IMR-90 (cell line): ENCODE measurements around the gene GRIN1. TPM values are rescaled to one million over a fixed set of nuclear protein-coding genes. Genes with fewer than 3 reads are reported as not detected.

Experiments
- ATAC-seq: fragments of 200-7000 bp; cut with Tn5 transposase; 2 replicates; pipeline ENCODE4 v1.9.1; 2020; ENCODE audit warnings: low read depth, mild to moderate bottlenecking, moderate library complexity
- BruUV-seq: library from RNA; stranded (reverse); fragments of 400-500 nt; replicated peaks from 2 replicates; lab custom pipeline; 2021; lab: Mats Ljungman, UMichigan
- CTCF ChIA-PET: fragments of 300-600 bp; formaldehyde crosslinking; extraction: SDS; loops from one replicate; lab custom pipeline; 2021; ENCODE audit warnings: antibody characterized with exemption; lab: Yijun Ruan, JAX
- POLR2A ChIA-PET: fragments of 300-600 bp; sonication (Branson Sonifier 250); formaldehyde crosslinking; loops from one replicate; lab custom pipeline; 2022; ENCODE audit warnings: antibody characterized with exemption; ENCODE audit not compliant: unreplicated experiment; lab: Charles Lee
- DNase-seq: peaks from one replicate; pipeline ENCODE4 v3.0.0; 2013
- H2AFZ ChIP-seq: replicated peaks from 2 replicates; pipeline ENCODE3; 2013; ENCODE audit warnings: low read length, mild to moderate bottlenecking; ENCODE audit not compliant: poor library complexity
- H2AK5ac ChIP-seq: 2 replicates; pipeline ENCODE4 v1.6.1; 2013; ENCODE audit warnings: low read depth, low read length, inconsistent platforms
- H2AK9ac ChIP-seq: replicated peaks from 2 replicates; pipeline ENCODE3; 2013; ENCODE audit warnings: mild to moderate bottlenecking, low read depth, low read length, moderate library complexity; ENCODE audit not compliant: poor library complexity
- H2BK120ac ChIP-seq: 2 replicates; pipeline ENCODE4 v1.6.1; 2013; ENCODE audit warnings: low read depth, low read length, inconsistent platforms
- H2BK15ac ChIP-seq: 3 replicates; pipeline ENCODE4 v1.6.1; 2013; ENCODE audit warnings: low read depth, low read length, inconsistent platforms
- H2BK20ac ChIP-seq: 2 replicates; pipeline ENCODE4 v1.6.1; 2013; ENCODE audit warnings: low read depth, mild to moderate bottlenecking, inconsistent platforms, low read length, moderate library complexity
- H2BK5ac ChIP-seq: 2 replicates; pipeline ENCODE4 v1.6.1; 2013; ENCODE audit warnings: mild to moderate bottlenecking, low read depth, low read length, inconsistent platforms; ENCODE audit not compliant: poor library complexity, severe bottlenecking
- H3K14ac ChIP-seq: replicated peaks from 2 replicates; pipeline ENCODE4 v1.6.1; 2013; ENCODE audit warnings: low read depth, low read length, inconsistent platforms
- H3K18ac ChIP-seq: 2 replicates; pipeline ENCODE4 v1.6.1; 2013; ENCODE audit warnings: low read depth, low read length, control low read depth
- H3K23ac ChIP-seq: 2 replicates; pipeline ENCODE4 v1.6.1; 2013; ENCODE audit warnings: low read depth, low read length, inconsistent platforms
- H3K27ac ChIP-seq: 2 replicates; pipeline ENCODE4 v1.5.1; 2013; ENCODE audit warnings: mild to moderate bottlenecking, control low read depth, low read length; ENCODE audit not compliant: insufficient read depth
- H3K27me3 ChIP-seq: 2 replicates; pipeline ENCODE4 v1.6.1; 2013; ENCODE audit warnings: low read length; ENCODE audit not compliant: control insufficient read depth, insufficient read depth
- H3K36me3 ChIP-seq: 2 replicates; pipeline ENCODE4 v1.6.1; 2013; ENCODE audit warnings: low read length, mixed read lengths; ENCODE audit not compliant: control insufficient read depth, insufficient read depth
- H3K4ac ChIP-seq: 2 replicates; pipeline ENCODE4 v1.6.1; 2013; ENCODE audit warnings: low read depth, low read length, inconsistent platforms
- H3K4me1 ChIP-seq: 2 replicates; pipeline ENCODE4 v1.6.1; 2013; ENCODE audit warnings: low read length, mixed read lengths; ENCODE audit not compliant: control insufficient read depth, insufficient read depth
- H3K4me2 ChIP-seq: 2 replicates; pipeline ENCODE4 v1.6.1; 2013; ENCODE audit warnings: low read depth, mild to moderate bottlenecking, control low read depth, low read length, moderate library complexity
- H3K4me3 ChIP-seq: 2 replicates; pipeline ENCODE4 v1.5.1; 2013; ENCODE audit warnings: low read depth, mild to moderate bottlenecking, control low read depth, low read length, moderate library complexity; ENCODE audit not compliant: insufficient read depth
- H3K56ac ChIP-seq: 2 replicates; pipeline ENCODE4 v1.6.1; 2013; ENCODE audit warnings: low read length, inconsistent platforms; ENCODE audit not compliant: insufficient read depth; ENCODE audit errors: extremely low read depth
- H3K79me1 ChIP-seq, 2 experiments: 2 replicates each; pipeline ENCODE4 v1.6.1; 2013; ENCODE audit warnings: low read length in 2 of 2, inconsistent platforms in 1 of 2, low read depth in 1 of 2
- H3K9ac ChIP-seq: 2 replicates; pipeline ENCODE4 v1.6.1; 2013; ENCODE audit warnings: low read depth, low read length, control low read depth
- H3K9me1 ChIP-seq: 2 replicates; pipeline ENCODE4 v1.6.1; 2013; ENCODE audit warnings: low read length, inconsistent platforms; ENCODE audit not compliant: insufficient read depth
- H3K9me3 ChIP-seq: 2 replicates; pipeline ENCODE4 v1.6.1; 2013; ENCODE audit warnings: low read length; ENCODE audit not compliant: control insufficient read depth, insufficient read depth
- H4K20me1 ChIP-seq: 2 replicates; pipeline ENCODE4 v1.6.1; 2013; ENCODE audit warnings: low read length, inconsistent platforms; ENCODE audit not compliant: insufficient read depth
- H4K5ac ChIP-seq: 2 replicates; pipeline ENCODE4 v1.6.1; 2013; ENCODE audit warnings: mild to moderate bottlenecking, low read depth, low read length, control low read depth
- H4K8ac ChIP-seq, 2 experiments: 2 replicates each; pipeline ENCODE4 v1.6.1; 2013; ENCODE audit warnings: low read depth in 2 of 2, low read length in 2 of 2, control low read depth in 1 of 2, inconsistent platforms in 1 of 2
- H4K91ac ChIP-seq: 2 replicates; pipeline ENCODE4 v1.6.1; 2013; ENCODE audit warnings: low read depth, low read length, inconsistent platforms; ENCODE audit not compliant: insufficient read depth
- NFE2L2 ChIP-seq: fragments of 150-350 bp; IDR thresholded peaks from 2 replicates; pipeline ENCODE4 v1.6.1; 2016; ENCODE audit warnings: low read depth, mild to moderate bottlenecking, low read length
- SMC3 ChIP-seq: fragments of 150-350 bp; IDR thresholded peaks from 2 replicates; pipeline ENCODE4 v1.6.1; 2016; ENCODE audit warnings: low read depth, mild to moderate bottlenecking, antibody characterized with exemption, low read length, moderate library complexity
- WGBS, 2 experiments: methylation state at CpG; one replicate each; pipeline versions ENCODE4 v1.1.5 to v1.1.7; 2013; ENCODE audit warnings: missing lambda C conversion rate in 2 of 2; ENCODE audit not compliant: insufficient read length in 1 of 2; ENCODE audit errors: extremely low coverage in 2 of 2; 5-methylcytosine and 5-hydroxymethylcytosine counted together
- dilution Hi-C: fragments of 300-500 bp; cut with HindIII; formaldehyde crosslinking; loops from one replicate; pipeline ENCODE4 v1.14.3; 2018; ENCODE audit warnings: low sequenced_read_pairs; ENCODE audit not compliant: unreplicated experiment
- in situ Hi-C: fragments of 300-500 bp; cut with MboI; formaldehyde crosslinking; loops from 3 replicates; pipeline ENCODE4 v1.14.3; 2019; ENCODE audit warnings: low sequenced_read_pairs, inconsistent platforms, mixed read lengths
- intact Hi-C: fragments of 100-400 bp; cut with micrococcal nuclease; formaldehyde crosslinking; loops from 2 replicates; pipeline ENCODE4 v1.10.0; 2022
- polyA plus RNA-seq, 3 experiments: library from polyadenylated mRNA; depleted of rRNA; stranded (reverse); fragments of >200 nt; gene quantifications; 2 replicates each; pipeline ENCODE4 v1.2.3, GENCODE V29; 2012; ENCODE audit warnings: low replicate concordance in 1 of 3
- total RNA-seq: library from RNA; depleted of rRNA; stranded (reverse); fragments of >200 nt; gene quantifications from 2 replicates; pipeline ENCODE4 v1.2.3, GENCODE V29; 2012

The GRIN1 gene
- total and polyA plus RNA-seq, 2 of the 4 experiments (the other 2 are of a cell fraction): 0.09 TPM; not detected in 1

DNA sequence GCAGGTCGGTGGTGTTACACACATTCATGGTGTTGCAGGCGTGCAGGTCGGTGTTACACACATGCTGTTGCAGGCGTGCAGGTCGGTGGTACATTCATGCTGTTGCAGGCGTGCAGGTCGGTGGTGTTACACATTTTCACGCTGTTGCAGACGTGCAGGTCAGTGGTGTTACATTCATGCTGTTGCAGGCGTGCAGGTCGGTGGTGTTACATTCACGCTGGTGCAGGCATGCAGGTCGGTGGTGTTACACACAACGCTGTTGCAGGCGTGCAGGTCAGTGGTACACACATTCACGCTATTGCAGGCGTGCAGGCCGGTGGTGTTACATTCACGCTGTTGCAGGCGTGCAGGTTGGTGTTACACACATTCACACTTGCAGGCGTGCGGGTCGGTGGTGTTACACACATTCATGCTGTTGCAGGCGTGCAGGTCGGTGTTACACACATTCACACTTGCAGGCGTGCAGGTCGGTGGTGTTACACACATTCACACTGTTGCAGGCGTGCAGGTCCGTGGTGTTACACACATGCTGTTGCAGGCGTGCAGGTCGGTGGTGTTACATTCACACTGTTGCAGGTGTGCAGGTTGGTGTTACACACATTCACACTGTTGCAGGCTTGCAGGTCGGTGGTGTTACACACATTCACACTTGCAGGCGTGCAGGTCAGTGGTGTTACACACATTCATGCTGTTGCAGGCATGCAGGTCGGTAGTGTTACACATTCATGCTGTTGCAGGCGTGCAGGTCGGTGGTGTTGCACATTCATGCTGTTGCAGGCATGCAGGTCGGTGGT, 35.6 kb upstream of the GRIN1 start:
- no TSS peak for BruUV-seq
- Histone ChIP-seq H2BK20ac (no peak overlapping the region), H2BK5ac (no peak overlapping the region), H2BK120ac (no peak overlapping the region), H3K18ac (no peak overlapping the region), H3K56ac (no peak overlapping the region), H2AK5ac (no peak overlapping the region), H4K91ac (no peak overlapping the region), H3K79me1 (peaks cover 0 to 23% of the 10 kb centered on the region in 2 experiments; a peak in 3 of 4 replicates), H3K9me1 (peaks cover 2% of the 10 kb centered on the region; the same call in 1 of the 2 replicates), H3K4me1 (no peaks in the 10 kb centered on the region), H3K14ac (no peak overlapping the region), H3K27me3 (no peaks in the 10 kb centered on the region), H2AFZ (no peak overlapping the region), H3K27ac (no peak overlapping the region), H3K4me2 (no peak overlapping the region), H3K23ac (no peak overlapping the region), H4K20me1 (peaks cover 5% of the 10 kb centered on the region), H2BK15ac (no peak overlapping the region), H3K4me3 (no peak overlapping the region), H4K5ac (no peak overlapping the region), H2AK9ac (no peak overlapping the region), H3K4ac (no peak overlapping the region), H3K9me3 (no peaks in the 10 kb centered on the region; the same call in 1 of the 2 replicates), H3K36me3 (peaks cover 74% of the 10 kb centered on the region), H4K8ac (no peak overlapping the region), H3K9ac (no peak overlapping the region)
- 93% methylated on average over 37 of the region's 37 CpGs; no CpG with 5 or more reads in 1 of the 2 experiments for WGBS, 2 experiments
- intact Hi-C loops: no loop called here
- DNase-seq (no peak), ATAC-seq (no peak)
- in situ Hi-C loops: no loop called here
- dilution Hi-C loops: no loop called here
- CTCF ChIA-PET: no interaction called here
- POLR2A ChIA-PET: no interaction called here
- no peak for TF ChIP-seq NFE2L2
- no peak for TF ChIP-seq SMC3
